Endodermal cell (in vitro differentiated cells): ENCODE results near the gene KIF16B. TPM values are rescaled to one million over a fixed set of nuclear protein-coding genes. Genes with fewer than 3 reads are reported as not detected.
"Not testable (repeated sequence)": the region's sequence is repeated elsewhere in the genome, so short reads cannot be mapped to it uniquely, and the experiment has no call there.

Source experiments
- DNase-seq: peaks from one replicate; pipeline ENCODE4 v3.0.0-alpha.2; 2017
- H3K27ac ChIP-seq: 2 replicates; pipeline ENCODE4 v1.5.1; 2013; ENCODE audit warnings: mild to moderate bottlenecking, low read depth, low read length, moderate library complexity
- H3K27me3 ChIP-seq: 2 replicates; pipeline ENCODE4 v1.6.1; 2013; ENCODE audit warnings: mild to moderate bottlenecking, low read length, moderate library complexity; ENCODE audit not compliant: insufficient read depth, control insufficient read depth, poor library complexity, severe bottlenecking
- H3K36me3 ChIP-seq: 2 replicates; pipeline ENCODE4 v1.7.0; 2013; ENCODE audit warnings: mild to moderate bottlenecking, low read length, moderate library complexity; ENCODE audit not compliant: control insufficient read depth, insufficient read depth
- H3K4me1 ChIP-seq: one replicate; pipeline ENCODE4 v1.7.0; 2013; ENCODE audit warnings: low read length; ENCODE audit not compliant: control insufficient read depth, insufficient read depth
- H3K4me3 ChIP-seq: 2 replicates; pipeline ENCODE4 v1.5.1; 2013; ENCODE audit warnings: mild to moderate bottlenecking, low read length, moderate library complexity
- H3K9ac ChIP-seq: 2 replicates; pipeline ENCODE4 v1.6.1; 2013; ENCODE audit warnings: mild to moderate bottlenecking, low read length, moderate library complexity; ENCODE audit not compliant: poor library complexity, severe bottlenecking; ENCODE audit errors: extremely low read depth
- H3K9me3 ChIP-seq: 2 replicates; pipeline ENCODE4 v1.6.1; 2013; ENCODE audit warnings: mild to moderate bottlenecking, low read length, moderate library complexity; ENCODE audit not compliant: control insufficient read depth
- H3K27ac Mint-ChIP-seq: 2 replicates; pipeline ENCODE4 v1.8.0; 2020; ENCODE audit warnings: mixed read lengths
- H3K27me3 Mint-ChIP-seq: 2 replicates; pipeline ENCODE4 v1.8.0; 2021; ENCODE audit warnings: mild to moderate bottlenecking, mixed read lengths; ENCODE audit not compliant: insufficient read depth
- H3K36me3 Mint-ChIP-seq: 2 replicates; pipeline ENCODE4 v1.8.0; 2020; ENCODE audit warnings: low read depth, mixed read lengths
- H3K4me1 Mint-ChIP-seq: 2 replicates; pipeline ENCODE4 v1.8.0; 2020; ENCODE audit warnings: mixed read lengths
- H3K4me3 Mint-ChIP-seq: 2 replicates; pipeline ENCODE4 v1.8.0; 2020; ENCODE audit warnings: mild to moderate bottlenecking, moderate library complexity, mixed read lengths
- H3K9me3 Mint-ChIP-seq: 2 replicates; pipeline ENCODE4 v1.8.0; 2020; ENCODE audit warnings: mild to moderate bottlenecking, mixed read lengths
- CTCF ChIP-seq: fragments of 200-600 bp; sonication (generic); conservative IDR thresholded peaks from 2 replicates; pipeline ENCODE4 v1.5.0; 2021; ENCODE audit warnings: antibody characterized with exemption, mild to moderate bottlenecking
- WGBS, 2 experiments: methylation state at CpG; one replicate each; pipeline versions ENCODE4 v1.1.5 to v1.1.7; 2013; ENCODE audit warnings: missing lambda C conversion rate in 2 of 2, mixed read lengths in 1 of 2; ENCODE audit not compliant: insufficient coverage in 1 of 2, insufficient read length in 1 of 2; 5-methylcytosine and 5-hydroxymethylcytosine counted together
- total RNA-seq, 2 donors: library from RNA; stranded (reverse); fragmentation: NEBNext Ultra II Directional in 1 of 2; extraction: Animal tissue kit (Norgen Biotek cat#: 25700) in 1 of 2; gene quantifications; 2 replicates in 1 of 2; 3 replicates in 1 of 2; pipeline ENCODE4 v1.2.1, GENCODE V29; 2021

Gene KIF16B
- total RNA-seq, 2 donors from 2014 or later = 17.3 to 18.8 TPM

GRCh38 chr20:16440686-16441085 lies 132.6 kb downstream of the KIF16B start:
- Histone ChIP-seq H3K9ac (no peak overlapping the region), H3K4me1 (no peaks in the 10 kb centered on the region), H3K9me3 (peaks cover 6% of the 10 kb centered on the region), H3K27ac (no peak overlapping the region), H3K4me3 (no peak overlapping the region), H3K27me3 (no peaks in the 10 kb centered on the region), H3K36me3 (no peaks in the 10 kb centered on the region)
- DNase-seq = no peak
- Mint-ChIP-seq H3K9me3 (peaks cover 15% of the 10 kb centered on the region), H3K27ac (no peak overlapping the region), H3K4me3 (no peak overlapping the region), H3K36me3 (peaks cover 22% of the 10 kb centered on the region), H3K4me1 (no peaks in the 10 kb centered on the region), H3K27me3 (no peaks in the 10 kb centered on the region)
- WGBS, 2 experiments = 92 to 96% methylated on average over 4 of the region's 4 CpGs
- no peak for TF ChIP-seq CTCF

GRCh38 chr20:16439540-16439939 lies 133.7 kb downstream of the KIF16B start:
- Mint-ChIP-seq H3K36me3 (peaks cover 24% of the 10 kb centered on the region), H3K9me3 (peaks cover 15% of the 10 kb centered on the region)
- not testable (repeated sequence) for H3K27ac ChIP-seq, H3K27me3 Mint-ChIP-seq, H3K9me3 ChIP-seq, H3K4me3 Mint-ChIP-seq, H3K27ac Mint-ChIP-seq, H3K4me1 ChIP-seq, H3K4me3 ChIP-seq, H3K27me3 ChIP-seq, H3K4me1 Mint-ChIP-seq, DNase-seq, H3K9ac ChIP-seq, H3K36me3 ChIP-seq
- 90 to 100% methylated on average over 2 to 5 of the region's 5 CpGs for WGBS, 2 experiments

- no peak overlapping the region for H3K9ac ChIP-seq
- no peak for DNase-seq
- no peak overlapping the region for H3K4me3 Mint-ChIP-seq
Measured at GRCh38 chr20:16438100-16438499, 135.1 kb downstream of the KIF16B start.

More at GRCh38 chr20:16438100-16438499, 135.1 kb downstream of the KIF16B start:
- no peaks in the 10 kb centered on the region for H3K36me3 ChIP-seq
- Mint-ChIP-seq H3K4me1 (no peaks in the 10 kb centered on the region), H3K36me3 (peaks cover 30% of the 10 kb centered on the region), H3K9me3 (peaks cover 15% of the 10 kb centered on the region), H3K27ac (no peak overlapping the region), H3K27me3 (no peaks in the 10 kb centered on the region)
- peaks cover 6% of the 10 kb centered on the region for H3K9me3 ChIP-seq
- H3K27me3 ChIP-seq = no peaks in the 10 kb centered on the region
- no peak overlapping the region for H3K4me3 ChIP-seq
- no peak overlapping the region for H3K27ac ChIP-seq
- 82 to 90% methylated on average over 2 to 3 of the region's 3 CpGs for WGBS, 2 experiments
- no peaks in the 10 kb centered on the region for H3K4me1 ChIP-seq
- no peak for TF ChIP-seq CTCF
